Jurkat, Clone E6-1 (cell line): ENCODE measurements around the gene TRPM3.
A peak's percentile ranks its signal among the peaks of the same experiment; 100 is the strongest.

Experiments used
- DNase-seq: peaks from one replicate; pipeline ENCODE4 v3.0.0-alpha.2; 2011; ENCODE audit warnings: low read depth, low spot score
- H3K4me3 ChIP-seq: 2 replicates; pipeline ENCODE4 v1.5.1; 2011; ENCODE audit warnings: mild to moderate bottlenecking, low read length, control low read depth, moderate library complexity

The TRPM3 gene

DNA sequence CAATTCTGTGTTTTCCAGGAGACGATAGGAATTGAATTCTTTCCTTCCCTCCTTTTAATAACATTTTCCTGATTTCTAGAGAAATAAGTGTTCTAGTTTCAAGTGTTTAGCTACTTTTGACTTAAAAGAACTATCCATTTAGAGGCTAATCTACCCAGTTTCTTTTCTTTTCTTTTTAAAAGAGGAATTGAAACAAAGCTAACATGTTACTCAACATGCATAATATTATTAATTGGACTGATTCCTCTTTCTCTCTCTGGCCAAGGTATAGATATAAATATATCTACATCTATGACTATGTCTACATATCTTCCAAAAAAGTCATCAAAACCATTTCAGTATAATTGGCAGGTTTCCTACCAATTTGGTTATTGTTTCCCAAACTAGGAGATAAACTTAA is 309.8 kb downstream of the TRPM3 start:
- DNase-seq = no peak
- no peak overlapping the region for H3K4me3 ChIP-seq

DNA sequence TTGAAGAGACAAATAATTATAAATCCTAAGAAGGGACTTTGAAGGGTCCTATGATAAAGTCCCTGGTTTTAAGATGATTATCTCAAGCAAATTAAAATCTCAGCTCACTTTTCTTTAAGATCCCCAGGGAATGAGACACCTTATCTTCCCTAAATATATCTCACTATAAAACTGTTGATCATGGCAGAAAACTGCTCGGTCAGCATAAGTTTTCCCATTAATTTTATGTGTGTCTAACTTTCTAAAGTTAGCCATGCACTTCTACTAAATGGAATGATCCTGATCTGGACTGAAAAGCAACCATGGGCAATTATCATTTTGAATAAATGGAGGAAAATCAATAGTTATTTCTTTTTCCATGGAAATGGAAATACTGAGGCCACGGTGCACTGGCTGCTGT is 314.5 kb downstream of the TRPM3 start:
- no peak for DNase-seq
- H3K4me3 ChIP-seq = no peak overlapping the region

DNA sequence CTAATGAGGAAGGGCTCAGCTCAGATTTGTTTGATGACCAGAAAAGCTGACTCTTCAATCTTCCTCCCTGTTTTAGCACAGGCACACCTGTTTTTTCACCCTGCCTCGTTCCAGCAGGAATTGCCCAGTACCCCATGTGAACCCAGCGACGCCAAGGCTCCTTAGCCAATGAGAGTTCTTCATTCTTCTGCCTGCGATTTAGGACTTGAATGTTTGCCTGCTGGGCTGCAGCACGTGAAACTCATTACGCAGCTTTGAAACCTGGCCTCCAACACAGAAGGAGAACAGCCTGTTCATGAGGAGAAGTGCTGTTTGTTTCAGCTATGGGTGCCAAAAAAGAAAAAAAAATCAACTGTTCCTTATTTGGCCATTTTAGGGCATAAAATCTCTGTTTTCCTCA is 315.5 kb downstream of the TRPM3 start:
- DNase-seq = no peak
- no peak overlapping the region for H3K4me3 ChIP-seq

DNA sequence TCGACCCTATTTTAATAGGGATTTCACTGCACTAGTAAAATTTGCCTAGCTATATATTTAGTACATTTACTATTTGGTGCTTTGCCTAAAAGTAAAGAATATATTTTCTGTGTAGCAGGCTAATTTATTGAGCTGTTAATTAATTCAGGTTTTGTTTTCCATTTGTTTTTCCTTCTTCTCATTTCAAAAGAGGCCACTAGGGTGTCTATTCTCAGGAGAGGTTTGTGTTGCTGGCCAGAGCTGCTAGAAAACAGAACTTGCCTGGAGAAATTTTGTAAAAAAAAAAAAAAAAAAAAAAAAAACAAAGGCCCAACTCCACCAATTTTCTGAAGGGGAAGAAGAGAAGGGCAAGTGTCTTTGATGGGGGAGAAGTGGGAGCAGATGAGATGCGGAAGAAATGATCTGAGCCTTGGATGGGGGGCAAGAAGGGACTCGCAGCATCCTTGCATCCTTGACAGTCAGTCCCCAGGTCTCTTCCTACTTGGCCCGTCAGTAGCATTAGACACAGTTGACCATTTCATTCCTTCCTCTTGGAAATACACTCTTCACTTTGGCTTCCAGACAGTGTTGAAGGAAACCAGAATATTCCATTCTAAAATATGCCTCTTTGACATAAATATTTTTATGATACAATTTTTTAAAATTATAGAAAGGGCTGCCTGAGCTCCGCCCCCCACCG is 318.5 kb downstream of the TRPM3 start:
- no peak overlapping the region for H3K4me3 ChIP-seq
- no peak for DNase-seq

DNA sequence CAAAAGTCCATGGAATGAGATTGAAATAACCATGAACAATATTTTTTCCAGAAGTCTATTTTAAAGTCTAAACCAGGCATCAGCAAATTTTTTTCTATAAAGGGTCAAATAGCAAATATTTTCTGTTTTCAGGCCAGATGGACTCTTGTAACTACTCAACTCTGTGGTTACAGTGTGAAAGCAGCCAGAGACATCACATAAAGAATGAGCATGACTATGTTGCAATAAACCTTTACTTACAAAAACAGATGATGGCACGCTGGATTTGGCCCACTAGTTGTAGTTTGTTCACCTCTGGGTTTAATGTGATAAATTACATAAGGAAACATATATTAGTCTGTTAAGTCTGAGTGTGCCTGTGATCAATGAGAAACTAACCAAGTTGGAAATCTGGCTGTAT is 319.2 kb downstream of the TRPM3 start:
- no peak overlapping the region for H3K4me3 ChIP-seq
- DNase-seq = no peak

DNA sequence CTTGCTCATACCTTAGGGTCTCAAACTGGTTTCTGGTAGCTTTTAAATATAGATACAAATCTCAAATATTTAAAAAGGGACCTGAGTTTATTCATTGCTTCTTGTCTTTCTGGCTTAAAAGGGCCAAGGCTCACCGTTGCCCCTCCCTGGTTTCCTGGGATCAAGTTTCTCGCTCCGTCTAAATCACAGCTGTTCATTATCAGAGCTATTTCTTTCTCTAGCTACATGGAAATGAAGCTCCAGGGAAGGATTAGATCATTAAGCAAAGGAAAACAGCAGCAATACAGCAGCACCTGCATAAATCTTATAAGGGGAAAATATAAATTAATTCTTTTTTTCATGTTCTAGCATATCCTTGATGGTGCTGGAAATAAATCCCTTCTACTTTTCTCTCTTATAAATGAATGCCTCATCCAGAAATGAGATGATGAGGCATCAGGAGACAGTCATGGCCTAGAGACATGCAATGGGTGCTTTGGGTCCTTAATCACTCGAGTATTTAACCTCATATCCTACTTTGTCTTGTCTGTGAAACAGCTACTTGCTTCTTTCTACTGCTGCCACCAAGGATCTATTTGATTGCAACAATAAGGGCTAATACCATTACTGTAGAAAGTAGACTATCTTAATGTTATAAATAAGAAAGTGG is 320.1 kb downstream of the TRPM3 start:
- no peak for DNase-seq
- no peak overlapping the region for H3K4me3 ChIP-seq

DNA sequence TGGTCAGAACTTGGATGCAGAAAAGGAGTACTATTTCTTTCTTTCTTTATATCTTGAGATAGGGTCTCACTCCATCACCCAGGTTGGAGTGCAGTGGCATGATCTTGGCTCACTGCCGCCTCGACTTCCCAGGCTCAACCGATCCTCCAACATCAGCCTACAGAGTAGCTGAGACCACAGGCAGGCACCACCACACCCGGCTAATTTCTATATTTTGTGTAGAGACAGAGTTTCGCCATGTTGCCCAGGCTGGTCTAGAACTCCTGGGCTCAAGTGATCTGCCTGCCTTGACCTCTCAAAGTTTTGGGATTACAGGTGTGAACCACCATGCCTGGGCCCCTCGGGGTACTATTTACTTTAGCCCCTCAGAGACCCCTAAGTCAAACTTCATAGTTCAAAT is 323.4 kb downstream of the TRPM3 start:
- H3K4me3 ChIP-seq = no peak overlapping the region
- DNase-seq = no peak

DNA sequence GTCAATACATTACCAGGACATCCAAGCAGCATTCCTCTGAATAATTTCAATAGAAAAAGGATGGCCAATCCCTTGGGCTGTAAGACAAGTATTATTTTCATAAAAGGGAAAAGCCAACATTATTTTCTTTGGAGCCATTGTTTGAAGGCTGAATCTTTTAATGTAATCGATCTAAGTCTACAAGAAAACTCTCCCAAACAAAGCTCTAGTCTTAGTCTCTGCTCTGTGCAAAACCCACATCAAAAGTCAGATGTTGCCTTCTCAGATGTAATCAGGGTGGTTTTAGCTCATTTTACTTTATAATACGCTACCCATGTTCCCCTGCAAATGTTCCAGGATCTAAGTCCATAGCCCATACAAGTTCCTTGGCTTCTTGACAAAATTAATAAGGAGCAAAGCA is 325.6 kb downstream of the TRPM3 start:
- peak; percentile 16 for DNase-seq

DNA sequence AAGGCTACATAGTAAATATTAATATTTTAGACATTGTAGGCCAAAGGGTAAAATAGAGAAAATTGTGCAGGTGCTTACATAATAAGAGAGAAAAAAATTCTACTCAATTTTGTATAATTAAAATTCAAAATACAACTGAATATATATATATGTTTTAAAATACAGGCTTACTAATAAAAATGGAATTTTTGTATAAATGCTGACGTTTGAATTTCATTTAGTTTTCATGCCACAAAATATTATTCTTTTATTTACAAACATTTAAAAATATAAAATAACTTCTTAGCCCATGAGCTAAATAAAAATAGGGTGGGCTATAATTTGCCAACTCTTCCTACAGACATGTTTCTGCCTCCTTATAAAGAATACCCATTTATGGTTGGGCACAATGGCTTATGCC is 328.6 kb downstream of the TRPM3 start:
- no peak overlapping the region for H3K4me3 ChIP-seq
- no peak for DNase-seq

More for the DNA sequence above, 325.6 kb downstream of the TRPM3 start:
- no peak overlapping the region for H3K4me3 ChIP-seq

DNA sequence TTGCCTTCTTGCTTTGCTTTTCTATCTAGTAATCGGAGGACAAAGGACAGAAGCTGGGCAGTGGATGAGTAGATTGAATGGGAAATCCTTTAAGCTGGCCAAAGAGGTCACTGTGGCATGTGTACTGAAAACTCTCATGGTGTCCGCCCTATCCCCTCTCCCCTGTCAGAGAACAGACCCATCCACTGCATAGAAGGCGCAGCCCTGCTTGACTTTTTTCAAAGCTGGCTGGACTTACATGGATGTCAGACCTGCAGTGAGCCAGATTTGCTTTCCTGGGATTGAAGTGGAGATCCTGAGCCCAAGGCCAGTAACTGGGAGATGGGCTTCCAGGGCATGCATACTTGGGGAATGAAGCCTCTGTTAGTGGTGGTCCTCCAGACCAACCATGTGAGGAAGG is 329.5 kb downstream of the TRPM3 start:
- H3K4me3 ChIP-seq = no peak overlapping the region
- no peak for DNase-seq

DNA sequence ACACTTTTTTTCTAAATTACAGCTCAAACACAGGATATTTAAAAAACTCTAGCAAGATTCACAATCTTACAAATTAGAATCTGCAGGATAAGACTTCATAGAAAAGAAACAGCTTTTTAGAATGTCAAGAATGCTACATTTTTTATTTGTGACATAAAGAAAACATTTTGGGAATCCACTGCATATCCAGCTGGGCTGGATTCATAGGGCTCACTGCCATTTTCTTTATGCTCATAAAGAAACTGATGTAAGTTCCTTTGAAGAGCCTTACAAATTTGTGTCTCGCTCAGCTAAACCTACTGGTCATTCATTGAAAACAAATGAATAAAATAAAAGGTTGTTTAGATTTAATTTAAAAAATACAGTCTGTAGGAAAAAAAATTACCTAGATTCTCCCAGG is 332.3 kb downstream of the TRPM3 start:
- DNase-seq = no peak
- H3K4me3 ChIP-seq = no peak overlapping the region

DNA sequence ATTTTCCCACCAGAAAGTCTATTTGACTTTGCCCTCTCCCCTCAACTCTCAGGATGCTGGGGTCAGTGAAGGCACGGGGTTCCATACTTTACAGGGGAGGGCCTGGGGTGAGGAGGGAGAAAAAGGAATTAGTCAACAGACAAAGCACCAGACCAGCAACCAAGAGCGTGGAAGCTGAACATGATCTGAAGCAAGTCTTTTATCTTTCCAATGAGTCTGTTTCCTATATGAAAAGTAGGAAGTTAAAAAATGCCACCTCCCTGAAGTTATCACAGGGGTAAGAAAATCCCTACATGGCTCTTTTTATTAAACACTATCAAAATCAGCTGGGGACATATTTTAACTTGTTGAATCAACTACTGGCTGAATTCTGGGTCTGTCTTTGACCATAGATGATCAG is 337.0 kb downstream of the TRPM3 start:
- H3K4me3 ChIP-seq = no peak overlapping the region
- DNase-seq = no peak

DNA sequence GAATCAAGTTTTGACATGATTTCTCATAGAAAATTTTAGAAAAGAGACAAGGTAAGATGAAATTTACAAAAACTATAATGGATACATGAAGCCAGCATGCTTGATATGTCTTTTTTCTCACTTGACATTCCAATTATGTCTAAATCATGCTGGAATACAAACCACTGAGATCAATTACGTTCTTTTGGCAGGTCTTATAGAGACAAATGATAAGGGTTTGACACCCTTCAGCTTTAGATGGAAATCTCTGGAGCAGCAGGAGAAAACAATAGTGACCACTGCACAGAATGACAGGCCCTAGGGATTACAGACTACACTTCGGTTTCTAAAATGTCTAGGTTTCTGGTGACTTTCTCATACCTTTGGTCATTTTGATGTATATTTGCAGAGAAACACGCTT is 342.9 kb downstream of the TRPM3 start:
- H3K4me3 ChIP-seq = no peak overlapping the region
- DNase-seq = no peak

DNA sequence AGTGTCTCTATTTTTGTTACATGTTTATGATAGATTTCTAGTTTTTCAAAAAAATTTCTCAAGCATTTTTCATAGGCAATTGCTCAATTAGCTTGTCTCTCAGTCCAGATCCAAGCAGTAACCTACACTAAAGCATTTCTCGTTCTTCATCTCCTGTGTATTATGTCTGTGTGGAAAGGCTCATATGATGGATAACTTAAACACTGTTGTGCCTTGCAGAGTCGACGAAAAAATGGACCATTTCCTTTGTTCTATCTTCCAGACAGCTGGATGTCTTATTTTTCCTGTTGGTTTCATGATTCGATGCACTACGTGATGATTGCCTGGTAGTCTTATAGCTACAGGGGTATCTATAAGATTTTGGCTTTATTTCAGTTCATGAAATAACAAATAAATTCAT is 347.8 kb downstream of the TRPM3 start:
- no peak for DNase-seq
- no peak overlapping the region for H3K4me3 ChIP-seq

DNA sequence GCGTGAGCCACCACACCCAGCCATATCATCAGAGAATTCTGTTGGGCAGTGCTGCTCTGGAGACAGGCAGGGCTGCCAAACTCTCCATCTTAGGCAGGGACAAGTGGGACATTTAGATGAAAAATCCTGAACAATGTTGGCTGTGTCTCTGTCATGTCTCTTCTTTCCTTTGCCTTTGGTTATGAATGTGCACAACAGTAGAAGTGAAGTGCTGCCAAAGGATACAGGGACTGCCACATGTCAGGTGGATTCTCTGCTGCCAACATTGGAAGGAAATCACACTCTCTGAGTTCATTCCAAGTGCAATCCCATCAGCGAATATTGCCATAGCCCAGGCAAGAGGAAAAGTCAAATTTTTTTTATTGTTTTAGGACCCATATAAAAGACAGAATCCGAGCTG is 348.8 kb downstream of the TRPM3 start:
- no peak for DNase-seq
- no peak overlapping the region for H3K4me3 ChIP-seq

DNA sequence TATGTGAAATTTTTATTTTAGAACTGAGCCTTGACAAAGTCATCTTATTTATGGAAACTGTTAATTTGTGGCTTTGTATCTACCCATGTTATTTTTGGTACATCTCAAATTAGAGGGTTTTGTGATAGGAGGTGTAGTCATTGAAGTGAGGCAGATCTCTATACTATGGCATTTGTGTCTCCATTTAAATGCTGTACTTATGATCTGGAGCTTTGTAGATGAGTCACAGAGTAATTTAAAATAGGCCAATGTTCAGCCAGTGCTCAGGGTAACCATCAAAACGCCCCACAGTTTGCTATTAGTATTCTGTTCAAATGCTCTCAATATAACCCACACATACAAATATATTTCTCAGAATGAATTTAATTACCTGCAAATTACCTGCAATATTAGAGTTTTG is 355.5 kb downstream of the TRPM3 start:
- DNase-seq = no peak
- H3K4me3 ChIP-seq = no peak overlapping the region

DNA sequence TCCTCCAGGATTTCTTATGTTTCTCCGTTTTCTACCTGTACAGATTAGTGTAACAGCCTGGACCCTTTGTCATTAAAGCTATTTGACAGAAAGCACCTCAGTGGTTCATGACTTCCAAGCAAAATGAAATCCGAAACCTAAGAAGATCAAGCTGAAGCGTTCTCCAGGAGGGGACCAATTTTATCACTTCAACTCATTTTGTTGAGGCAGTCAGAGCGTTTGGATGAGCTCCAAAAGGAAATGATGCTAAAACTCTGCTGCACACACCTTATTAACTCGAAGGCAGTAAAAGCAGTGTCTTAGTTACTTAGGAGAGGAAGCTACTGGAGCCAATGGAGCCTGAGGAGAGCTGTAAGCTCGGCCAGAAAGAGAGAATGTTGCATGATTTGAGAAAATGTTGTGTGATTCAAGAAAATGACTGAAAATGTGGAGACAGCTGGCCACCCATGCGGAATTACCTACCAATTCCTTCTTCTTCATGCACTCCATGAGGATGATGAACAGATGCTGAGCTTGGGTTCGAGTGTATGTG is 360.2 kb downstream of the TRPM3 start:
- DNase-seq = no peak
- H3K4me3 ChIP-seq = no peak overlapping the region

DNA sequence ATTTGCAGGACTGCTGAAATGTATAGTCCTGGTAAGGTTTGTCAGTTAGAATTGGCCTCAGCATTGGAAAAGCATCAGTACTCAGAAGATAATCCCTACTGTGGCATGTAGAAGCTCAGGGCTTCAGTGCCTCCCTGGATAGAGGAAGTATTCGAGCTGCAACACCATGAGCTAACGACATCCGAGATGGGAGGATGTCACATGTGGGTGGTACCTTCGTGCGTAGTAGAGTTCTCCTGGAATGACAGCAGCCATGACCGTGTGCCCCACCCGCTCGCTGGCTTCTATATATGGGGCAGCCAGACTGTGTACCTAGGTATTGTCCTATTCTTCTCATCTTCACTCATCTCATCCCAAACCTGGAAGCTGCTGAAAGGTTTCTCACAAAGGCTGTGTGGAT is 361.2 kb downstream of the TRPM3 start:
- no peak for DNase-seq

DNA sequence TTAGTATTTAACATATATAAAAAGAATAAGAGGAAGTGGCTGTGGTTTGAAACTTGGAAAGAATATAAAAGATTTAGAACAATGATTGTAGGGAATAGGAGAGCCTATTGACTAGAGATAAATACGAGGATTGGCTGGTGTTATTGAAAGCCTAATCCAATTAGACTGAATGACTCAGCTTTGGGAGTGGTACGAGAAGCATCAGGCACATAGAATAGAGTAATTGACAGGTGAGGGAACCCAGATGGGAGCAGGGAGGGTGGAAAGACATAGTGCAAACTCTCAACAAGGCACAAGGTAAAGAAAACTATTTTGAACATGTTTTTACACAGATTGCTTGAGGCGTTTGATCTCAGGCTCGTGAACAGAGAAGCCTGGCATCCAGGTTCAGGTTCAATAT is 368.1 kb downstream of the TRPM3 start:
- no peak overlapping the region for H3K4me3 ChIP-seq
- DNase-seq = no peak

More for the DNA sequence above, 361.2 kb downstream of the TRPM3 start:
- H3K4me3 ChIP-seq = no peak overlapping the region

DNA sequence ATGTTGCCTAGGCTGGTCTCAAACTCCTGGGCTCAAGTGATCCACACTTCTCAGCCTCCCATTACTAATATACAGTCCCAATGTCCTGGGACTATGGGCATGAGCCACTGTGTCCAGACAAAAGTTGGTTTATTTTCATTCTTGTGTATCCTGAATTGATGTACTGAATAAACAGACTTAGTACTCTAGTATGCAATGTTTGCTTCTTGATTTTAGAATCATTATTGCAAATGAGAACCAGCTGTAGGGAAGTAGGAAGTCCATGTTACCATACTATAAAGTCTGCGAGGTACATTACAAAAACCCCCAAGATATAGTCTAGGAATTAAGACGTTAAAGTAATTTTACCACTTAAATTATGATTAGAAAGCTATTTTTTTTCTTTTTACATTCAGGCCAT is 372.4 kb downstream of the TRPM3 start:
- no peak overlapping the region for H3K4me3 ChIP-seq
- DNase-seq = no peak

DNA sequence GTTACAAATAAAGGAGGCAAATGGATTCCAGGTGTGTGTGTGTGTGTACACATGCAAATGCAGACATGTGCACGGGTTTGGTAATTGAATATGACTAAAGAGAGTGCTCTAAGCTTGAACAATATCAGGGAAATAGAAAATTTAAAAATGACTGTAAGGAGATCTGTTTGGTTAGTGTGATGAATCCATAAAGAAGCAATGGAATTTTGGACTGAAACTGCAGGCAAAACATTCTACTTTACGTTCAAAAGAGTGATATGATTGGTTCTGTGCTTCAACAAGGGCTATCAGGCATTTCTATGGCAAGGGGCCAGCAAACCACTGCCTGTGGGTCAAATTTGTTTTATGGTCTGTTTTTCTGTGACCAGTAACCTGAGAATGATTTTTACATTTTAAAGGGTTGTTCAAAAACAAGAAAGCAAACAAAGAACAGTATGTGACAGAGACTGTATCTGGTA is 374.1 kb downstream of the TRPM3 start:
- DNase-seq = no peak

More for the DNA sequence above, 374.1 kb downstream of the TRPM3 start:
- no peak overlapping the region for H3K4me3 ChIP-seq
